Esophagus muscularis mucosa (tissue), 4 donors: ENCODE results near the gene IFT43. TPM values are rescaled to one million over a fixed set of nuclear protein-coding genes. Genes with fewer than 3 reads are reported as not detected.

Experiments used
- DNase-seq: peaks from one replicate; pipeline ENCODE4 v3.0.0-alpha.2; 2017; ENCODE audit errors: extremely low spot score
- H3K27ac ChIP-seq, 4 donors: fragments of 200-600 bp; sonication (generic); replicated peaks in 1 of 4; 1 replicate in 3 of 4; 2 replicates in 1 of 4; pipeline ENCODE4 v1.5.1; 2016 to 2019; ENCODE audit warnings: mild to moderate bottlenecking in 1 of 4
- H3K27me3 ChIP-seq, 4 donors: fragments of 200-600 bp; sonication (generic); one replicate each; pipeline versions ENCODE4 v1.5.1 to v1.6.0; 2016 to 2019
- H3K36me3 ChIP-seq, 4 donors: fragments of 200-600 bp; sonication (generic); one replicate each; pipeline ENCODE4 v1.5.1; 2016 to 2019
- H3K4me1 ChIP-seq, 4 donors: fragments of 200-600 bp; sonication (generic); one replicate each; pipeline ENCODE4 v1.5.1; 2016 to 2019
- H3K4me3 ChIP-seq, 4 donors: fragments of 200-600 bp; sonication (generic); 1 replicate in 2 of 4; 2 replicates in 2 of 4; pipeline ENCODE4 v1.5.1; 2016 to 2019; ENCODE audit warnings: mild to moderate bottlenecking in 4 of 4, moderate library complexity in 1 of 4
- H3K9me3 ChIP-seq, 4 donors: fragments of 200-600 bp; sonication (generic); 1 replicate in 3 of 4; 2 replicates in 1 of 4; pipeline ENCODE4 v1.5.1; 2016 to 2019
- CTCF ChIP-seq, 3 experiments: fragments of 200-600 bp in 2 of 3; fragments of 450-650 bp in 1 of 3; sonication (generic) in 2 of 3; IDR thresholded peaks; one replicate each; pipeline ENCODE4 v1.5.1; 2017 to 2019; ENCODE audit warnings: antibody characterized with exemption in 3 of 3, mild to moderate bottlenecking in 2 of 3, moderate library complexity in 1 of 3
- EP300 ChIP-seq: sonication (generic); formaldehyde crosslinking; IDR thresholded peaks from one replicate; pipeline ENCODE4 v1.6.1; 2017; ENCODE audit warnings: antibody characterized with exemption
- POLR2A ChIP-seq: fragments of 450-650 bp; IDR thresholded peaks from one replicate; pipeline ENCODE4 v1.6.1; 2017; ENCODE audit warnings: antibody characterized with exemption, moderate library complexity, mild to moderate bottlenecking, low read depth
- POLR2AphosphoS5 ChIP-seq, 2 donors: sonication (generic); formaldehyde crosslinking; IDR thresholded peaks; one replicate each; pipeline ENCODE4 v1.6.1; 2017; ENCODE audit warnings: antibody characterized with exemption in 2 of 2
- WGBS: methylation state at CpG from one replicate; pipeline ENCODE4 v1.1.5; 2018; 5-methylcytosine and 5-hydroxymethylcytosine counted together
- intact Hi-C: fragments of 100-400 bp; cut with DNase I; formaldehyde crosslinking; loops from one replicate; pipeline ENCODE4 v1.15.1; 2023
- total RNA-seq, 4 donors: library from RNA; depleted of rRNA; stranded (reverse); fragments of >200 nt; gene quantifications; one replicate each; pipeline versions ENCODE4 v1.1.0 to v1.2.1, GENCODE V29; 2016

IFT43 gene
- total RNA-seq, 4 donors from 2014 or later = 36.7 to 51.0 (median 42.3) TPM

- Histone ChIP-seq H3K27ac (no peak overlapping the region), H3K4me1 (peaks cover 0 to 11% (median 0%) of the 10 kb centered on the region in 4 donors), H3K9me3 (no peaks in the 10 kb centered on the region), H3K36me3 (peaks cover 14 to 37% (median 24%) of the 10 kb centered on the region in 4 donors), H3K4me3 (no peak overlapping the region), H3K27me3 (no peaks in the 10 kb centered on the region)
- TF ChIP-seq CTCF (IDR thresholded peaks at IDR 0.05) (no peak), POLR2A (no peak), EP300 (no peak), POLR2AphosphoS5 (IDR thresholded peaks at IDR 0.05) (no peak)
- 86% methylated on average over 25 of the region's 25 CpGs for WGBS
- intact Hi-C loops = no loop called here
- no peak for DNase-seq
Observed at GRCh38 chr14:76083796-76084765, 98.5 kb downstream of the IFT43 start.

GRCh38 chr14:76085358-76085757 lies 99.8 kb downstream of the IFT43 start:
- no peak for DNase-seq
- WGBS = 82% methylated on average over 3 of the region's 3 CpGs
- intact Hi-C loops = no loop called here

GRCh38 chr14:76086636-76087035 lies 101.1 kb downstream of the IFT43 start:
- intact Hi-C loops = no loop called here

More at GRCh38 chr14:76085358-76085757, 99.8 kb downstream of the IFT43 start:
- H3K36me3 ChIP-seq = peaks cover 14 to 37% (median 24%) of the 10 kb centered on the region in 4 donors
- H3K27ac ChIP-seq = no peak overlapping the region
- no peak overlapping the region for H3K4me3 ChIP-seq
- peaks cover 0 to 14% (median 0%) of the 10 kb centered on the region in 4 donors for H3K4me1 ChIP-seq
- no peaks in the 10 kb centered on the region for H3K9me3 ChIP-seq
- H3K27me3 ChIP-seq = no peaks in the 10 kb centered on the region
- TF ChIP-seq POLR2A (no peak), POLR2AphosphoS5 (IDR thresholded peaks at IDR 0.05) (no peak), EP300 (no peak), CTCF (IDR thresholded peaks at IDR 0.05) (no peak)

GRCh38 chr14:76088326-76088725 lies 102.8 kb downstream of the IFT43 start:
- Histone ChIP-seq H3K9me3 (no peaks in the 10 kb centered on the region), H3K27ac (no peak overlapping the region), H3K36me3 (peaks cover 6 to 18% (median 12%) of the 10 kb centered on the region in 4 donors), H3K4me1 (peaks cover 0 to 14% (median 0%) of the 10 kb centered on the region in 4 donors), H3K4me3 (no peak overlapping the region), H3K27me3 (no peaks in the 10 kb centered on the region)
- DNase-seq = no peak
- TF ChIP-seq POLR2A (no peak), EP300 (no peak), POLR2AphosphoS5 (IDR thresholded peaks at IDR 0.05) (no peak), CTCF (IDR thresholded peaks at IDR 0.05) (no peak)
- intact Hi-C loops = no loop called here
- 73% methylated on average over 8 of the region's 8 CpGs for WGBS

More at GRCh38 chr14:76086636-76087035, 101.1 kb downstream of the IFT43 start:
- DNase-seq = no peak
- Histone ChIP-seq H3K4me1 (peaks cover 0 to 14% (median 0%) of the 10 kb centered on the region in 4 donors), H3K27me3 (no peaks in the 10 kb centered on the region), H3K9me3 (no peaks in the 10 kb centered on the region), H3K4me3 (no peak overlapping the region), H3K36me3 (peaks cover 14 to 35% (median 24%) of the 10 kb centered on the region in 4 donors), H3K27ac (no peak overlapping the region)
- TF ChIP-seq POLR2A (no peak), CTCF (IDR thresholded peaks at IDR 0.05) (no peak), EP300 (no peak), POLR2AphosphoS5 (IDR thresholded peaks at IDR 0.05) (no peak)
- 85% methylated on average over 3 of the region's 4 CpGs for WGBS
